NCI-H510A (cell line): ENCODE measurements around the gene CLEC5A.
"Not testable (repeated sequence)": the region's sequence is repeated elsewhere in the genome, so short reads cannot be mapped to it uniquely, and the experiment has no call there.

Source experiments
- DNase-seq: peaks from one replicate; lab custom pipeline; 2025; lab: John Stamatoyannopoulos, UW

CLEC5A gene

GRCh38 chr7:141946796-141947195 lies at the start of gene CLEC5A:
Gene CLEC5A, minus strand, starts transcription at chr7:141946974. Its CDS starts 682 bp downstream, at chr7:141946292.
- DNase-seq = no peak

GRCh38 chr7:141993354-141993753 lies 46.6 kb upstream of the CLEC5A start:
- no peak for DNase-seq

GRCh38 chr7:141992688-141993087 lies 45.9 kb upstream of the CLEC5A start:
- DNase-seq = no peak

- no peak for DNase-seq
Measured at GRCh38 chr7:141992156-141992555, 45.4 kb upstream of the CLEC5A start.

GRCh38 chr7:141991140-141991539 lies 44.4 kb upstream of the CLEC5A start:
- no peak for DNase-seq

- no peak for DNase-seq
Measured at GRCh38 chr7:141990011-141990725, 43.4 kb upstream of the CLEC5A start.

GRCh38 chr7:141987803-141988202 lies 41.0 kb upstream of the CLEC5A start:
- DNase-seq = not testable (repeated sequence)

- DNase-seq = no peak
Measured at GRCh38 chr7:141986923-141987322, 40.1 kb upstream of the CLEC5A start.

GRCh38 chr7:141985926-141986325 lies 39.2 kb upstream of the CLEC5A start:
- not testable (repeated sequence) for DNase-seq

GRCh38 chr7:141979568-141979967 lies 32.8 kb upstream of the CLEC5A start:
- DNase-seq = no peak

GRCh38 chr7:141978351-141978750 lies 31.6 kb upstream of the CLEC5A start:
- no peak for DNase-seq

- no peak for DNase-seq
Measured at GRCh38 chr7:141976524-141977245, 29.9 kb upstream of the CLEC5A start.

- DNase-seq = peak; percentile 5
Measured at GRCh38 chr7:141975806-141976523, 29.2 kb upstream of the CLEC5A start.

GRCh38 chr7:141974831-141975230 lies 28.1 kb upstream of the CLEC5A start:
- no peak for DNase-seq

- DNase-seq = no peak
Measured at GRCh38 chr7:141973673-141974072, 26.9 kb upstream of the CLEC5A start, which contains the start of gene TAS2R38. Gene TAS2R38, minus strand, starts transcription at chr7:141973773. Its CDS starts 84 bp downstream, at chr7:141973689.

GRCh38 chr7:141960687-141961422 lies 14.1 kb upstream of the CLEC5A start:
- DNase-seq = no peak

- DNase-seq = no peak
Measured at GRCh38 chr7:141956084-141956483, 9.3 kb upstream of the CLEC5A start.

GRCh38 chr7:141954334-141954733 lies 7.6 kb upstream of the CLEC5A start:
- no peak for DNase-seq

GRCh38 chr7:141952461-141952860 lies 5.7 kb upstream of the CLEC5A start:
- no peak for DNase-seq

GRCh38 chr7:141950806-141951205 lies 4.0 kb upstream of the CLEC5A start:
- DNase-seq = no peak

GRCh38 chr7:141949911-141950310 lies 3.1 kb upstream of the CLEC5A start:
- no peak for DNase-seq

- no peak for DNase-seq
Measured at GRCh38 chr7:141949451-141949850, 2.7 kb upstream of the CLEC5A start.
